K562 (cell line): Measurements from ENCODE around the gene NUP155. TPM values are rescaled to one million over a fixed set of nuclear protein-coding genes. Genes with fewer than 3 reads are reported as not detected.

Experiments
- ETS1 ChIP-seq: conservative IDR thresholded peaks from 2 replicates; pipeline ENCODE4 v1.6.1; 2011; ENCODE audit warnings: low read depth, mild to moderate bottlenecking, low read length; ENCODE audit not compliant: control insufficient read depth
- FOXP4 ChIP-seq: sonication (generic); formaldehyde crosslinking; IDR thresholded peaks from 2 replicates; pipeline ENCODE4 v1.8.0; 2022; ENCODE audit warnings: mild to moderate bottlenecking, missing genetic modification reagents, borderline replicate concordance
- L3MBTL2 ChIP-seq: fragments of 450-650 bp; IDR thresholded peaks from 2 replicates; pipeline ENCODE4 v1.6.1; 2016; ENCODE audit warnings: mild to moderate bottlenecking, moderate library complexity
- MIER1 ChIP-seq: fragments of 450-650 bp; IDR thresholded peaks from 2 replicates; pipeline ENCODE4 v1.6.1; 2016; ENCODE audit warnings: antibody characterized with exemption, mild to moderate bottlenecking, low read depth
- MITF ChIP-seq: IDR thresholded peaks from 2 replicates; pipeline ENCODE4 v1.6.1; 2014; ENCODE audit warnings: antibody characterized with exemption
- NR2C1 ChIP-seq, 2 experiments: fragments of 450-650 bp; IDR thresholded peaks; 2 replicates each; pipeline ENCODE4 v1.6.1; 2017; ENCODE audit warnings: mild to moderate bottlenecking in 2 of 2, antibody characterized with exemption in 1 of 2, inconsistent platforms in 1 of 2, missing compliant biosample characterization in 1 of 2, missing genetic modification characterization in 1 of 2
- RAD51 ChIP-seq: fragments of 450-650 bp; IDR thresholded peaks from 2 replicates; pipeline ENCODE4 v1.7.1; 2016; ENCODE audit warnings: low read depth, mild to moderate bottlenecking, borderline replicate concordance
- RFX5 ChIP-seq: IDR thresholded peaks from 2 replicates; pipeline ENCODE4 v1.6.1; 2011; ENCODE audit warnings: low read depth, mild to moderate bottlenecking, improper control_type of control experiment, low read length
- SMAD2 ChIP-seq: fragments of 150-350 bp; IDR thresholded peaks from 2 replicates; pipeline ENCODE4 v1.6.1; 2014; ENCODE audit warnings: low read depth, mild to moderate bottlenecking, low read length
- STAT5A ChIP-seq: IDR thresholded peaks from 2 replicates; pipeline ENCODE4 v1.6.1; 2012; ENCODE audit warnings: low read length, inconsistent platforms, borderline replicate concordance
- ZFP36 ChIP-seq: fragments of 150-350 bp; IDR thresholded peaks from 2 replicates; pipeline ENCODE4 v1.6.1; 2018; ENCODE audit warnings: low read length, low read depth; ENCODE audit not compliant: partially characterized antibody
- ZNF175 ChIP-seq: fragments of 200-800 bp; sonication (Bioruptor generic); IDR thresholded peaks from 2 replicates; pipeline ENCODE4 v1.6.1; 2016; ENCODE audit warnings: low read depth, mild to moderate bottlenecking, missing genetic modification characterization, missing compliant biosample characterization
- ZNF224 ChIP-seq: sonication (generic); formaldehyde crosslinking; IDR thresholded peaks from 2 replicates; pipeline ENCODE4 v1.8.0; 2022; ENCODE audit warnings: mild to moderate bottlenecking, missing genetic modification reagents
- ZNF583 ChIP-seq: fragments of 250-450 bp; sonication (Bioruptor Pico); IDR thresholded peaks from 2 replicates; pipeline ENCODE4 v1.4.0; 2020
- ZNF830 ChIP-seq: fragments of 250-450 bp; sonication (Bioruptor Pico); IDR thresholded peaks from 2 replicates; pipeline ENCODE4 v1.5.0; 2021; ENCODE audit warnings: mild to moderate bottlenecking
- polyA plus RNA-seq, 8 experiments: library from polyadenylated mRNA; depleted of rRNA in 4 of 8; stranded (reverse) in 5 of 8; unstranded in 3 of 8; fragments of >200 nt; fragmentation: Nextera tagmentation in 2 of 8; fragmentation: Illumina TruSeq in 1 of 8; extraction: Ambion mirVana in 2 of 8; extraction: Trizol in 1 of 8; gene quantifications; 2 replicates each; pipeline versions ENCODE4 v1.2.1 to v1.2.3, GENCODE V29; 2011 to 2014; ENCODE audit warnings: inconsistent platforms in 1 of 8, missing spikeins in 1 of 8
- total RNA-seq, 7 experiments: library from RNA; depleted of rRNA in 6 of 7; stranded (reverse); fragments of >200 nt in 6 of 7; fragmentation: Illumina TruSeq in 2 of 7; extraction: Trizol in 2 of 7; gene quantifications; 2 replicates each; pipeline versions ENCODE4 v1.2.1 to v1.2.3, GENCODE V29; 2011 to 2021; ENCODE audit warnings: low replicate concordance in 1 of 7
- TF ChIP-seq, protein P1 (sequence below), 2 experiments: fragments of 150-350 bp in 1 of 2; IDR thresholded peaks; 2 replicates each; pipeline ENCODE4 v1.6.1; 2012 to 2016; ENCODE audit warnings: low read depth in 2 of 2, low read length in 2 of 2, mild to moderate bottlenecking in 1 of 2, moderate library complexity in 1 of 2
- TF ChIP-seq, protein P2 (sequence below): fragments of 450-650 bp; IDR thresholded peaks from 2 replicates; pipeline ENCODE4 v1.6.1; 2016

Gene NUP155
- total and polyA plus RNA-seq, 9 of the 15 experiments (the other 6 are each of a cell fraction or from before 2014, with no cell fraction given), result 39.3 to 130 (median 77.0) TPM

GRCh38 chr5:37370864-37371726 lies at the start of gene NUP155 (continued):
- TF ChIP-seq ZNF583 (CRISPR knock-in tag) (no peak), FOXP4 (0 out of 2 replicates have a peak, but pooled peaks have one; percentile 80), RAD51 (peak; percentile 41; the same call in 1 of the 2 replicates), ZNF175 (CRISPR knock-in tag) (no peak), ZNF224 (peak; percentile 73; the same call in 1 of the 2 replicates), RFX5 (0 out of 2 replicates have a peak, but pooled peaks have one; percentile 63), ETS1 (0 out of 2 replicates have a peak, but pooled peaks have one; percentile 37), MITF (no peak), NR2C1 (IDR thresholded peaks at IDR 0.05) (peak; percentile 93), NR2C1 (tag; IDR thresholded peaks at IDR 0.05) (peak; percentile 92), SMAD2 (no peak), STAT5A (no peak), ZFP36 (no peak), L3MBTL2 (peak; percentile 98), ZNF830 (CRISPR knock-in tag) (0 out of 2 replicates have a peak, but pooled peaks have one; percentile 28), MIER1 (peak; percentile 61; the same call in 1 of the 2 replicates)
- TF ChIP-seq, protein P1, sequence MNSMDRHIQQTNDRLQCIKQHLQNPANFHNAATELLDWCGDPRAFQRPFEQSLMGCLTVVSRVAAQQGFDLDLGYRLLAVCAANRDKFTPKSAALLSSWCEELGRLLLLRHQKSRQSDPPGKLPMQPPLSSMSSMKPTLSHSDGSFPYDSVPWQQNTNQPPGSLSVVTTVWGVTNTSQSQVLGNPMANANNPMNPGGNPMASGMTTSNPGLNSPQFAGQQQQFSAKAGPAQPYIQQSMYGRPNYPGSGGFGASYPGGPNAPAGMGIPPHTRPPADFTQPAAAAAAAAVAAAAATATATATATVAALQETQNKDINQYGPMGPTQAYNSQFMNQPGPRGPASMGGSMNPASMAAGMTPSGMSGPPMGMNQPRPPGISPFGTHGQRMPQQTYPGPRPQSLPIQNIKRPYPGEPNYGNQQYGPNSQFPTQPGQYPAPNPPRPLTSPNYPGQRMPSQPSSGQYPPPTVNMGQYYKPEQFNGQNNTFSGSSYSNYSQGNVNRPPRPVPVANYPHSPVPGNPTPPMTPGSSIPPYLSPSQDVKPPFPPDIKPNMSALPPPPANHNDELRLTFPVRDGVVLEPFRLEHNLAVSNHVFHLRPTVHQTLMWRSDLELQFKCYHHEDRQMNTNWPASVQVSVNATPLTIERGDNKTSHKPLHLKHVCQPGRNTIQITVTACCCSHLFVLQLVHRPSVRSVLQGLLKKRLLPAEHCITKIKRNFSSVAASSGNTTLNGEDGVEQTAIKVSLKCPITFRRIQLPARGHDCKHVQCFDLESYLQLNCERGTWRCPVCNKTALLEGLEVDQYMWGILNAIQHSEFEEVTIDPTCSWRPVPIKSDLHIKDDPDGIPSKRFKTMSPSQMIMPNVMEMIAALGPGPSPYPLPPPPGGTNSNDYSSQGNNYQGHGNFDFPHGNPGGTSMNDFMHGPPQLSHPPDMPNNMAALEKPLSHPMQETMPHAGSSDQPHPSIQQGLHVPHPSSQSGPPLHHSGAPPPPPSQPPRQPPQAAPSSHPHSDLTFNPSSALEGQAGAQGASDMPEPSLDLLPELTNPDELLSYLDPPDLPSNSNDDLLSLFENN (IDR thresholded peaks at IDR 0.05; ENCODE audit: low read depth in 2 of 2, low read length in 2 of 2), result no peak; a peak in 1 of 4 replicates
- TF ChIP-seq, protein P2, sequence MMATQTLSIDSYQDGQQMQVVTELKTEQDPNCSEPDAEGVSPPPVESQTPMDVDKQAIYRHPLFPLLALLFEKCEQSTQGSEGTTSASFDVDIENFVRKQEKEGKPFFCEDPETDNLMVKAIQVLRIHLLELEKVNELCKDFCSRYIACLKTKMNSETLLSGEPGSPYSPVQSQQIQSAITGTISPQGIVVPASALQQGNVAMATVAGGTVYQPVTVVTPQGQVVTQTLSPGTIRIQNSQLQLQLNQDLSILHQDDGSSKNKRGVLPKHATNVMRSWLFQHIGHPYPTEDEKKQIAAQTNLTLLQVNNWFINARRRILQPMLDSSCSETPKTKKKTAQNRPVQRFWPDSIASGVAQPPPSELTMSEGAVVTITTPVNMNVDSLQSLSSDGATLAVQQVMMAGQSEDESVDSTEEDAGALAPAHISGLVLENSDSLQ, result peak; percentile 66
